Osteocyte (in vitro differentiated cells): ENCODE results near the gene BTBD18. TPM values are rescaled to one million over a fixed set of nuclear protein-coding genes. Genes with fewer than 3 reads are reported as not detected.

Source experiments
- DNase-seq: peaks from one replicate; pipeline ENCODE4 v3.0.0; 2021; ENCODE audit warnings: mixed read lengths; ENCODE audit not compliant: unreplicated experiment; ENCODE audit errors: extremely low spot score
- H3K27ac Mint-ChIP-seq: one replicate; pipeline ENCODE4 v1.8.0; 2021; ENCODE audit warnings: mild to moderate bottlenecking, mixed read lengths; ENCODE audit not compliant: unreplicated experiment
- H3K27me3 Mint-ChIP-seq: one replicate; pipeline ENCODE4 v1.8.0; 2021; ENCODE audit warnings: mixed read lengths; ENCODE audit not compliant: unreplicated experiment
- H3K36me3 Mint-ChIP-seq: one replicate; pipeline ENCODE4 v1.8.0; 2021; ENCODE audit warnings: mixed read lengths; ENCODE audit not compliant: unreplicated experiment
- H3K4me1 Mint-ChIP-seq: one replicate; pipeline ENCODE4 v1.8.0; 2021; ENCODE audit warnings: mixed read lengths; ENCODE audit not compliant: unreplicated experiment
- H3K4me3 Mint-ChIP-seq: one replicate; pipeline ENCODE4 v1.8.0; 2021; ENCODE audit warnings: mild to moderate bottlenecking, moderate library complexity, mixed read lengths; ENCODE audit not compliant: unreplicated experiment
- H3K9me3 Mint-ChIP-seq: one replicate; pipeline ENCODE4 v1.8.0; 2021; ENCODE audit warnings: mixed read lengths; ENCODE audit not compliant: unreplicated experiment
- total RNA-seq: library from RNA; stranded (reverse); gene quantifications from 2 replicates; pipeline ENCODE4 v1.2.1, GENCODE V29; 2021
- TF ChIP-seq, protein P1 (sequence below): fragments of 200-600 bp; sonication (generic); IDR thresholded peaks from 2 replicates; pipeline ENCODE4 v1.5.0; 2021; ENCODE audit warnings: antibody characterized with exemption, mild to moderate bottlenecking, moderate library complexity

Gene BTBD18
- total RNA-seq, 1 donor from 2014 or later = not detected

DNA sequence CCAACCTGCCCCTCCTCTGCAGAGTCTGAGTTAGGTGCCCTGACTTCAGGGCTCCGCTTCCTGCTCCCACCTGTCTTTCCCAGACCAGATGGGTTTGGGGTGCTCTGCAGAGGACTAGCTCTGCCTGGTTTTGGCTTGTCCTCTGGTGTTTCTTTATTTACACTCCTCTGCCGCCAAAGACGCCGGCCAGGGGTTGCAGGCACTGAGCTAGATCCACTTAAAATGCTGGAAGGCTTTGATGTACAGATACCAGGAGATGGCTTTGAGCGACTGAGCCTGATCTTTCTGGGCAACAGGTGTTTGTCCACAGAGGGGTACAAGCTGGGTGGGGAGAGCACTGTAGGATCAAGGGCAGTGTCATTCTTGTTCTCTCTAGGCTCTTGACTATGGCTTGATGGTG, 6.4 kb downstream of the BTBD18 start:
- no peaks in the 10 kb centered on the region for H3K27me3 Mint-ChIP-seq
- peaks cover 29% of the 10 kb centered on the region for H3K36me3 Mint-ChIP-seq
- H3K4me1 Mint-ChIP-seq = peaks cover 18% of the 10 kb centered on the region
- no peak overlapping the region for H3K4me3 Mint-ChIP-seq
- DNase-seq = no peak
- H3K27ac Mint-ChIP-seq = no peak overlapping the region
- H3K9me3 Mint-ChIP-seq = no peaks in the 10 kb centered on the region
- TF ChIP-seq, protein P1, sequence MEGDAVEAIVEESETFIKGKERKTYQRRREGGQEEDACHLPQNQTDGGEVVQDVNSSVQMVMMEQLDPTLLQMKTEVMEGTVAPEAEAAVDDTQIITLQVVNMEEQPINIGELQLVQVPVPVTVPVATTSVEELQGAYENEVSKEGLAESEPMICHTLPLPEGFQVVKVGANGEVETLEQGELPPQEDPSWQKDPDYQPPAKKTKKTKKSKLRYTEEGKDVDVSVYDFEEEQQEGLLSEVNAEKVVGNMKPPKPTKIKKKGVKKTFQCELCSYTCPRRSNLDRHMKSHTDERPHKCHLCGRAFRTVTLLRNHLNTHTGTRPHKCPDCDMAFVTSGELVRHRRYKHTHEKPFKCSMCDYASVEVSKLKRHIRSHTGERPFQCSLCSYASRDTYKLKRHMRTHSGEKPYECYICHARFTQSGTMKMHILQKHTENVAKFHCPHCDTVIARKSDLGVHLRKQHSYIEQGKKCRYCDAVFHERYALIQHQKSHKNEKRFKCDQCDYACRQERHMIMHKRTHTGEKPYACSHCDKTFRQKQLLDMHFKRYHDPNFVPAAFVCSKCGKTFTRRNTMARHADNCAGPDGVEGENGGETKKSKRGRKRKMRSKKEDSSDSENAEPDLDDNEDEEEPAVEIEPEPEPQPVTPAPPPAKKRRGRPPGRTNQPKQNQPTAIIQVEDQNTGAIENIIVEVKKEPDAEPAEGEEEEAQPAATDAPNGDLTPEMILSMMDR = no peak

DNA sequence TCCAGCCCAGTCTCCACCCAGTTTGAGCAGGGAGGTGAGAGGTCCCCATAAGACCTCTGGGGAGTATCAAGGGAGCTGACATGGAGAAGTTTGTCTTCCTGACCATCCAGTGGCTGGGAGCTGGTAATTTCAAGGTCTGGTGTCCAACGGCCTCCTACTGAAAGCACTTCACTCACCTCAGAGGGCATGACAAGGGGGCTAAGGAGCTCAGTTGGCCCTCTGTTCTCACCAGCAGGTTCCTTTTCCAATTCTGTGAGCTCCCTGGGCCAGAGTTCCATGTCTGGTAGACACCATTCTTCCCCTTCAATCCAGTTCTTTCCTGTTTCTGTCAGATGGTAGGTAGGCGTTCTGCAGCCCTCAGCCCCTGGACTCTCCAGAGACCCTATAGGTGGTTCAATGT, 7.3 kb downstream of the BTBD18 start:
- DNase-seq = no peak
- peaks cover 20% of the 10 kb centered on the region for H3K4me1 Mint-ChIP-seq
- no peaks in the 10 kb centered on the region for H3K27me3 Mint-ChIP-seq
- TF ChIP-seq, protein P1 = no peak
- no peaks in the 10 kb centered on the region for H3K9me3 Mint-ChIP-seq
- H3K36me3 Mint-ChIP-seq = peaks cover 31% of the 10 kb centered on the region
- H3K4me3 Mint-ChIP-seq = no peak overlapping the region
- H3K27ac Mint-ChIP-seq = no peak overlapping the region

DNA sequence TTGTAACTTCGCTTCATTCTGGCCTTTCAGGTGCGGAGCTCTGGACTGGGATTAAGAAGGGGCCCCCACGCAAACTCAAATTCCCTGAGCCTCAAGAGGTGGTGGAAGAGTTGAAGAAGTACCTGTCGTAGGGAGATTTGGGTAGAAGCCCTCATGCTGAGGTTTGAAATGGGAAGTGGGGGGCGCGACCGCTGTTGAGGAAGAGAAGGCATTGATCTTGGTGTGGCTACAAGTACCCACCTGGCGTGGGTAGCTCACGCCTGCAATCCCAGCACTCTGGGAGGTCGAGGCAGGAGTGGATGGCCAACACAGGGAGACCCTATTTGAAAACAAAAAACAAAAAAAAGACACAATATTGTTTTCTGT, 9.5 kb downstream of the BTBD18 start:
- Mint-ChIP-seq H3K36me3 (peaks cover 31% of the 10 kb centered on the region), H3K4me3 (peak overlapping the region; percentile 93), H3K4me1 (peaks cover 20% of the 10 kb centered on the region), H3K27me3 (no peaks in the 10 kb centered on the region), H3K9me3 (no peaks in the 10 kb centered on the region), H3K27ac (peak overlapping the region; percentile 95)
- TF ChIP-seq, protein P1 = no peak
- DNase-seq = no peak

DNA sequence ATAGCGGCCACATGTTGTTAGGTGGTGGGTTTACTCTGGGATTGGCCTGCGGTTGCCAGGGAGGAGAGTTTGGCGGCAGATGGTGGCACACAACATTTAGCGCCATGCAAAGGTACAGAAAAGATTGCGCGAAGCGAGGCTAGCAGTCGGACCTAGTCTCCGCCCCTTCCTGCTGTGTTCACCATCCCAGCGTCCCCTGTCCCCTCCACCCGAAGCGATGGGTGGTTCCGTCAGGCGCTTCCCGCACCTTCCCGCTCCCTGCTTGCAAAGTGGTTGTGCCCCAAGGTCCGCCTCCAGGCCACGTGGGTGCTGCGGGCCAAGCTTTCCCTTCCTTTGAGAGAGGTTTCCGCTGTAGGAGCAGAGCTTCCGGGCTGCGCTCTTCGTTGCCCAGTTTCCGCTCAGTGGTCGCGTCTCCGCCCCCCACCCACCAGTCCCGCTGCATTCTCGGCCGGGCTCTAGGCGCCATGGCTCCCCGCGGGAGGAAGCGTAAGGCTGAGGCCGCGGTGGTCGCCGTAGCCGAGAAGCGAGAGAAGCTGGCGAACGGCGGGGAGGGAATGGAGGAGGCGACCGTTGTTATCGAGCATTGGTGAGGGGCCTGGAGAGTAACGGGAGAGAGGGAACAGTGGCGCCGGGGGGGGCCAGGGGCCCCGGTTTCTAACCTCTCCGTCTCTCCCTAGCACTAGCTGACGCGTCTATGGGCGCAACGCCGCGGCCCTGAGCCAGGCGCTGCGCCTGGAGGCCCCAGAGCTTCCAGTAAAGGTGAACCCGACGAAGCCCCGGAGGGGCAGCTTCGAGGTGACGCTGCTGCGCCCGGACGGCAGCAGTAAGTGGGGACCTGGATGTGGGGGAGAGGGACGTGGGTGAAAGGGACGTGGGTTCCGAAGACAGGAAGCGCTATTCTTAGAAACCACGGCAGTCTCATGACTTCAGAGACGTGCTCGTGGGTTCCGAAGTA, 10.2 kb downstream of the BTBD18 start, which contains the start of gene SELENOH:
SELENOH (plus strand) TSS at position 360 of the 955 bp plus-strand sequence; CDS start at position 465, 105 bp downstream.
- Mint-ChIP-seq H3K4me1 (peaks cover 20% of the 10 kb centered on the region), H3K9me3 (no peaks in the 10 kb centered on the region), H3K4me3 (peak within 1 kb of the TSS; percentile 93), H3K27me3 (no peaks in the 10 kb centered on the region), H3K36me3 (peaks cover 28% of the 10 kb centered on the region), H3K27ac (peak within 1 kb of the TSS; percentile 95)
- DNase-seq = peak; percentile 98
- TF ChIP-seq, protein P1 = no peak

DNA sequence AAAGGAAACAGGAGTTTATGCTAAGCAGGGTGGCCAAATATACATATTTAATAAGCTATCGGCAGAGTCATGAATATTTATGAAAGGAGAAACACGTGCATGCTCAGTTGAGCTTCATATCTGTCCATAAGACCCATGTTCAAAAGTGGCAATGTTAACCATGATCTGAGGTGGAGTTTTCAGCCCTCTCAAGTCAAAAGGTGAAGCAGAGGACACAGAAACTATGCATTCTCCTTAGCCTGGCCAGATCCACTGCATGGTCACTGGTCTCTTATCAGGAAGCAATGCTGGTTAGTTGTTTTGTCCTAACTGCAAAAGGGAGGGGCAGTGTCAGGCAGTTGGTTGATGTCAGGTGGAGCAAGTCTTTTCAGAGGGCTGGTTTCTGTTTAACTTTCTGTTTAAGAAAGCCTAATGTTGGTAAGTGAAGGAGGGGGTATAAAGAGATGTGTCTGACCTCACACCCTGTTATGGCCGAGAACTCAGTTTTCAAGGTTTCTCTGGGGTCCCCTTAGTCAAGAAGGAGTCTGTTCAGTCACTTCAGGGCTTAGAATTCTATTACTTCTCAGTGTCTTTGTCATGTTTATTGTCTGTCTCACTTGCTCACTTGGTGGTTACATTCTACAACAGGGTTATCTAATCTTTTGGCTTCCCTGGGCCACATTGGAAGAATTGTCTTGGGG, 15.9 kb downstream of the BTBD18 start:
- DNase-seq = no peak
- TF ChIP-seq, protein P1 = no peak
- Mint-ChIP-seq H3K4me3 (no peak overlapping the region), H3K36me3 (peaks cover 9% of the 10 kb centered on the region), H3K9me3 (no peaks in the 10 kb centered on the region), H3K27ac (no peak overlapping the region), H3K4me1 (peaks cover 5% of the 10 kb centered on the region), H3K27me3 (no peaks in the 10 kb centered on the region)
